HCT116 (cell line): Measurements from ENCODE around the gene EIF3F. TPM values are rescaled to one million over a fixed set of nuclear protein-coding genes. Genes with fewer than 3 reads are reported as not detected.

Experiments
- ATAC-seq: fragments of 200-7000 bp; cut with Tn5 transposase; 2 replicates; pipeline ENCODE4 v1.9.1; 2020; ENCODE audit warnings: mild to moderate bottlenecking, moderate library complexity
- BruUV-seq: library from RNA; stranded (reverse); fragments of 400-500 nt; replicated peaks from 2 replicates; lab custom pipeline; 2021; lab: Mats Ljungman, UMichigan
- CTCF ChIA-PET: fragments of 300-600 bp; sonication (Branson Sonifier 250); formaldehyde crosslinking; loops from one replicate; lab custom pipeline; 2021; ENCODE audit warnings: antibody characterized with exemption; lab: Charles Lee
- POLR2A ChIA-PET: fragments of 300-600, 350-600 bp; sonication (Branson Sonifier 250); formaldehyde crosslinking; loops from one replicate; lab custom pipeline; 2021; ENCODE audit warnings: antibody characterized with exemption; lab: Charles Lee
- RAD21 ChIA-PET, 2 experiments: fragments of 300-600 bp; sonication (Branson Sonifier 250); formaldehyde crosslinking; loops; one replicate each; lab custom pipeline; 2023; ENCODE audit warnings: low total read pairs in 2 of 2; ENCODE audit not compliant: uncharacterized antibody in 2 of 2, unreplicated experiment in 2 of 2, low non-redundant PET in 1 of 2; lab: Charles Lee
- DNase-seq: peaks from one replicate; pipeline ENCODE4 v3.0.0-alpha.2; 2010; ENCODE audit warnings: low read depth, low spot score
- H2AFZ ChIP-seq: fragments of 200-600 bp; shearing (Covaris generic), sonication (generic); 2 replicates; pipeline ENCODE4 v1.6.1; 2017; ENCODE audit warnings: low read depth, mixed run types, mixed read lengths, antibody characterized with exemption, low read length; ENCODE audit not compliant: poor library complexity, severe bottlenecking
- H3K27ac ChIP-seq: 2 replicates; pipeline ENCODE4 v1.5.1; 2012; ENCODE audit warnings: low read depth, low read length
- H3K27me3 ChIP-seq: fragments of 200-600 bp; sonication (generic); 2 replicates; pipeline ENCODE4 v1.6.1; 2016; ENCODE audit warnings: mixed run types, low read length, mixed read lengths; ENCODE audit not compliant: insufficient read depth
- H3K36me3 ChIP-seq, 2 experiments: fragments of 200-500 bp in 1 of 2; fragments of 200-600 bp in 1 of 2; sonication (Bioruptor generic) in 1 of 2; sonication (generic) in 1 of 2; 2 replicates each; pipeline versions ENCODE4 v1.5.1 to v1.6.1; 2014 to 2016; ENCODE audit warnings: low read length in 2 of 2, inconsistent platforms in 1 of 2, mixed read lengths in 1 of 2, mixed run types in 1 of 2; ENCODE audit not compliant: insufficient read depth in 2 of 2, control insufficient read depth in 1 of 2
- H3K4me1 ChIP-seq, 2 experiments: fragments of 200-600 bp in 1 of 2; sonication (generic) in 1 of 2; 2 replicates each; pipeline versions ENCODE4 v1.5.1 to v1.6.1; 2012 to 2017; ENCODE audit warnings: low read length in 2 of 2, inconsistent platforms in 1 of 2, mild to moderate bottlenecking in 1 of 2, mixed read lengths in 1 of 2, mixed run types in 1 of 2, moderate library complexity in 1 of 2; ENCODE audit not compliant: insufficient read depth in 2 of 2, control insufficient read depth in 1 of 2
- H3K4me2 ChIP-seq: fragments of 200-600 bp; sonication (generic); 2 replicates; pipeline ENCODE4 v1.6.1; 2017; ENCODE audit warnings: mixed run types, low read length, mixed read lengths
- H3K4me3 ChIP-seq, 2 experiments: fragments of 200-600 bp in 1 of 2; sonication (generic) in 1 of 2; replicated peaks in 1 of 2; 2 replicates each; pipeline ENCODE4 v1.5.1; 2011 to 2016; ENCODE audit warnings: low read length in 2 of 2, control low read depth in 1 of 2, low read depth in 1 of 2, mild to moderate bottlenecking in 1 of 2, mixed read lengths in 1 of 2, mixed run types in 1 of 2
- H3K79me2 ChIP-seq: fragments of 200-600 bp; sonication (generic); 2 replicates; pipeline ENCODE4 v1.6.1; 2017; ENCODE audit warnings: mild to moderate bottlenecking, mixed run types, low read length, moderate library complexity, mixed read lengths; ENCODE audit not compliant: insufficient read depth
- H3K9ac ChIP-seq: fragments of 200-600 bp; sonication (generic); 2 replicates; pipeline ENCODE4 v1.6.1; 2016; ENCODE audit warnings: low read length, mixed read lengths
- H3K9me2 ChIP-seq: fragments of 200-600 bp; sonication (generic), shearing (Covaris generic); 2 replicates; pipeline ENCODE4 v1.6.1; 2017; ENCODE audit warnings: mixed run types, mild to moderate bottlenecking, moderate library complexity; ENCODE audit not compliant: insufficient read depth
- H3K9me3 ChIP-seq, 2 experiments: fragments of 200-500 bp in 1 of 2; fragments of 200-600 bp in 1 of 2; sonication (Bioruptor generic) in 1 of 2; sonication (generic) in 1 of 2; 2 replicates each; pipeline ENCODE4 v1.6.1; 2014 to 2017; ENCODE audit warnings: low read length in 2 of 2, mixed read lengths in 2 of 2, inconsistent platforms in 1 of 2, low read depth in 1 of 2, mild to moderate bottlenecking in 1 of 2, mixed run types in 1 of 2, moderate library complexity in 1 of 2; ENCODE audit not compliant: control insufficient read depth in 1 of 2, insufficient read depth in 1 of 2
- H4K20me1 ChIP-seq: fragments of 200-600 bp; sonication (generic), shearing (Covaris generic); 2 replicates; pipeline ENCODE4 v1.6.1; 2017; ENCODE audit warnings: mixed run types, mild to moderate bottlenecking, moderate library complexity; ENCODE audit not compliant: insufficient read depth
- CBX3 ChIP-seq: IDR thresholded peaks from 2 replicates; pipeline ENCODE4 v1.6.1; 2012; ENCODE audit warnings: low read depth
- FOSL1 ChIP-seq: IDR thresholded peaks from 2 replicates; pipeline ENCODE4 v1.6.1; 2012; ENCODE audit warnings: low read depth
- JUND ChIP-seq: IDR thresholded peaks from 2 replicates; pipeline ENCODE4 v1.6.1; 2012
- POLR2AphosphoS5 ChIP-seq: IDR thresholded peaks from 2 replicates; pipeline ENCODE4 v1.6.1; 2011; ENCODE audit warnings: mild to moderate bottlenecking, low read depth, low read length, moderate library complexity
- SIN3A ChIP-seq: IDR thresholded peaks from 2 replicates; pipeline ENCODE4 v1.6.1; 2012; ENCODE audit warnings: low read depth
- TCF7L2 ChIP-seq: IDR thresholded peaks from 2 replicates; pipeline ENCODE4 v1.7.0; 2011; ENCODE audit warnings: borderline replicate concordance, inconsistent platforms; ENCODE audit not compliant: insufficient read depth, insufficient read length; ENCODE audit errors: extremely low read depth
- intact Hi-C: fragments of 100-400 bp; cut with micrococcal nuclease; formaldehyde crosslinking; loops from 2 replicates; pipeline ENCODE4 v1.10.0; 2022
- total RNA-seq: library from RNA; stranded (reverse); gene quantifications from one replicate; pipeline ENCODE4 v1.2.1, GENCODE V29; 2021; ENCODE audit not compliant: unreplicated experiment
- TF ChIP-seq, protein P1 (sequence below), 3 experiments: fragments of 200-600 bp in 1 of 3; sonication (generic) in 1 of 3; IDR thresholded peaks in 2 of 3; conservative IDR thresholded peaks in 1 of 3; 2 replicates each; pipeline ENCODE4 v1.5.1; 2012 to 2017; ENCODE audit warnings: low read depth in 2 of 3, low read length in 2 of 3, antibody characterized with exemption in 1 of 3, borderline replicate concordance in 1 of 3, control low read depth in 1 of 3, mild to moderate bottlenecking in 1 of 3, mixed read lengths in 1 of 3, mixed run types in 1 of 3, moderate library complexity in 1 of 3; ENCODE audit not compliant: insufficient read depth in 1 of 3
- TF ChIP-seq, protein P2 (sequence below): IDR thresholded peaks from 2 replicates; pipeline ENCODE4 v1.6.1; 2011; ENCODE audit warnings: mild to moderate bottlenecking, low read length, moderate library complexity; ENCODE audit not compliant: insufficient replicate concordance; ENCODE audit errors: extremely low read depth

Gene EIF3F
- total RNA-seq, 1 experiment from 2014 or later = 313 TPM

DNA sequence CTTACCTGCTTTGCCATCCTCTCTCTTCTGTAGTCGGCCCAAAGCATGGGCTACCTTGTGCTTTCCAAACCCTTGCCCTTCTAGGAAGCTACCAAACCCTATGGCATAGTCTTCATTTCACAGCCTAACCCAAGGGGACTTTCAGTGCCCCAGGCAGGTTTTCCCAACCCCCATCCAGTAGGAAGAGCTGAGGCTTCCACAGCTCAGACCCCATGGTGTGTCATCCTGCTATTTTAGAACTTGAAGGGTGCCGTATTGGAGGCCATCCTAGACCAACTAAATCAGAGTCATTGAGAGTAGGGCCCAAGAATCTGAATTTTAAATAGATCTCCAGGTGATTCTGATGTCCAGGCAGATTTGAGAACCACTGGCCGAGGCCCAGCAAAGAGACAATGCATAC lies 61.9 kb downstream of the EIF3F start:
- ChIA-PET POLR2A (no interaction called here), CTCF (interaction anchor here (2.9 kb wide), 1 partner anchor 16 kb away, joined by 9 read pairs; no protein-coding TSS in a partner anchor), RAD21 (no interaction called here)
- no peak overlapping the region for H3K9ac ChIP-seq
- no peaks in the 10 kb centered on the region for H3K9me3 ChIP-seq
- no peak overlapping the region for H3K27ac ChIP-seq
- H3K36me3 ChIP-seq = no peaks in the 10 kb centered on the region
- intact Hi-C loops = no loop called here
- DNase-seq = no peak
- H4K20me1 ChIP-seq = no peaks in the 10 kb centered on the region
- no TSS peak for BruUV-seq
- H2AFZ ChIP-seq = no peak overlapping the region
- H3K9me2 ChIP-seq = no peaks in the 10 kb centered on the region
- no peaks in the 10 kb centered on the region for H3K79me2 ChIP-seq
- no peak for TF ChIP-seq SIN3A
- no peak for TF ChIP-seq CBX3
- no peak for TF ChIP-seq JUND
- TF ChIP-seq POLR2AphosphoS5 = no peak
- TF ChIP-seq TCF7L2 = no peak
- TF ChIP-seq FOSL1 = no peak
- TF ChIP-seq, protein P1, sequence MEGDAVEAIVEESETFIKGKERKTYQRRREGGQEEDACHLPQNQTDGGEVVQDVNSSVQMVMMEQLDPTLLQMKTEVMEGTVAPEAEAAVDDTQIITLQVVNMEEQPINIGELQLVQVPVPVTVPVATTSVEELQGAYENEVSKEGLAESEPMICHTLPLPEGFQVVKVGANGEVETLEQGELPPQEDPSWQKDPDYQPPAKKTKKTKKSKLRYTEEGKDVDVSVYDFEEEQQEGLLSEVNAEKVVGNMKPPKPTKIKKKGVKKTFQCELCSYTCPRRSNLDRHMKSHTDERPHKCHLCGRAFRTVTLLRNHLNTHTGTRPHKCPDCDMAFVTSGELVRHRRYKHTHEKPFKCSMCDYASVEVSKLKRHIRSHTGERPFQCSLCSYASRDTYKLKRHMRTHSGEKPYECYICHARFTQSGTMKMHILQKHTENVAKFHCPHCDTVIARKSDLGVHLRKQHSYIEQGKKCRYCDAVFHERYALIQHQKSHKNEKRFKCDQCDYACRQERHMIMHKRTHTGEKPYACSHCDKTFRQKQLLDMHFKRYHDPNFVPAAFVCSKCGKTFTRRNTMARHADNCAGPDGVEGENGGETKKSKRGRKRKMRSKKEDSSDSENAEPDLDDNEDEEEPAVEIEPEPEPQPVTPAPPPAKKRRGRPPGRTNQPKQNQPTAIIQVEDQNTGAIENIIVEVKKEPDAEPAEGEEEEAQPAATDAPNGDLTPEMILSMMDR (IDR thresholded peaks at IDR 0.05 in 2 of 3, conservative IDR thresholded peaks at IDR 0.05 in 1 of 3; ENCODE audit: borderline replicate concordance in 1 of 3, insufficient read depth in 1 of 3, low read depth in 2 of 3, low read length in 2 of 3) = no peak
- TF ChIP-seq, protein P2, sequence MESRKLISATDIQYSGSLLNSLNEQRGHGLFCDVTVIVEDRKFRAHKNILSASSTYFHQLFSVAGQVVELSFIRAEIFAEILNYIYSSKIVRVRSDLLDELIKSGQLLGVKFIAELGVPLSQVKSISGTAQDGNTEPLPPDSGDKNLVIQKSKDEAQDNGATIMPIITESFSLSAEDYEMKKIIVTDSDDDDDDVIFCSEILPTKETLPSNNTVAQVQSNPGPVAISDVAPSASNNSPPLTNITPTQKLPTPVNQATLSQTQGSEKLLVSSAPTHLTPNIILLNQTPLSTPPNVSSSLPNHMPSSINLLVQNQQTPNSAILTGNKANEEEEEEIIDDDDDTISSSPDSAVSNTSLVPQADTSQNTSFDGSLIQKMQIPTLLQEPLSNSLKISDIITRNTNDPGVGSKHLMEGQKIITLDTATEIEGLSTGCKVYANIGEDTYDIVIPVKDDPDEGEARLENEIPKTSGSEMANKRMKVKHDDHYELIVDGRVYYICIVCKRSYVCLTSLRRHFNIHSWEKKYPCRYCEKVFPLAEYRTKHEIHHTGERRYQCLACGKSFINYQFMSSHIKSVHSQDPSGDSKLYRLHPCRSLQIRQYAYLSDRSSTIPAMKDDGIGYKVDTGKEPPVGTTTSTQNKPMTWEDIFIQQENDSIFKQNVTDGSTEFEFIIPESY = no peak
- no peak overlapping the region for H3K4me3 ChIP-seq
- no peak for ATAC-seq
- H3K4me1 ChIP-seq = no peaks in the 10 kb centered on the region
- no peak overlapping the region for H3K4me2 ChIP-seq
- peaks cover 22% of the 10 kb centered on the region for H3K27me3 ChIP-seq

Other genes with a start within 250 kb of the EIF3F start
- gene OR5P2, start 190.4 kb upstream of the EIF3F start, total RNA-seq = not detected
- gene OR5P3, start 156.5 kb upstream of the EIF3F start, total RNA-seq = not detected
- gene OR10A6, start 56.1 kb upstream of the EIF3F start, total RNA-seq = not detected
- not detected for gene OR10A3, start 45.6 kb upstream of the EIF3F start, total RNA-seq
- not detected for gene NLRP10, start 21.9 kb upstream of the EIF3F start, total RNA-seq
- 0.02 TPM for gene TUB, start 93.9 kb downstream of the EIF3F start, total RNA-seq
- not detected for gene RIC3, start 181.7 kb downstream of the EIF3F start, total RNA-seq